CD4-positive, alpha-beta T cell treated with Interleukin-10 for 1 hour (primary cell): Measurements from ENCODE around the gene NET1.

Source experiments
- DNase-seq: peaks from one replicate; pipeline ENCODE4 v3.0.0-alpha.2; 2020

The NET1 gene

DNA sequence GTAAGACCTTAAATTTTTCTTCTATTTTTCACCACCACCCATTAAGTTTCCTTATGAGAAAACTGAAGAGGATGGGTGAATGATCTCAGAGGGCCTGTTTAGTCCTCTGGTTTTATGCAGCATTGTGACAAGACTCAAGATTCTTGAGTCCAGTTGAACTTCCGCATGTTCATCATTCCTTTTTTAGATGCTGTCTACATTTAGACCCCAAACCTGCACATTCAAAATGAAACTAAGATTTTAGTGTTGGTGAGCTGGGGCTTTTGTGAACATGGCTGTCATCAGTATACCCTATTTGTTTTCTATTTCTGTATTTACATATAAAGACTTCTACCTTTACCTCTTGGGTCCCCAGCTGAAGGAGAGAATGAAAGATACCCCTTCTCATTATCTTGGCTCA lies 31.1 kb downstream of the NET1 start:
- no peak for DNase-seq

DNA sequence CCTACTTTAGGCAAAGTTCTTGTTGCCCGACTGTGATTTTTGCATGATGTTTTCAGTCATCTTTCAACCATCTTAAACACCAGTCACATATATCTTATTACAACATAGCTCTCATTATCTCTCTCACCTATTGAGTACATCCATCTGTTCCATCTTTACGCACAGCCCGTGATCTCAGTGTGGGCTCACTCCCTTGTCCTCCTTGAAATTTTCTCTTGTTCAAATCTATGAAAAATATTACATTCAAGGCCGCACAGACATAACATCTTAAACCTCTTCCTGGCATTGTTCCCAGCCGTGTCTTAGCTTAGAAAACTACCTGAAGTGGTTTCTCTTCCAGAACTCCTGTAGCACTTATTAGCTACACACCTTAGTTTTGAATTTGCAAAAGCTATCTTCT lies 32.6 kb downstream of the NET1 start:
- DNase-seq: no peak

DNA sequence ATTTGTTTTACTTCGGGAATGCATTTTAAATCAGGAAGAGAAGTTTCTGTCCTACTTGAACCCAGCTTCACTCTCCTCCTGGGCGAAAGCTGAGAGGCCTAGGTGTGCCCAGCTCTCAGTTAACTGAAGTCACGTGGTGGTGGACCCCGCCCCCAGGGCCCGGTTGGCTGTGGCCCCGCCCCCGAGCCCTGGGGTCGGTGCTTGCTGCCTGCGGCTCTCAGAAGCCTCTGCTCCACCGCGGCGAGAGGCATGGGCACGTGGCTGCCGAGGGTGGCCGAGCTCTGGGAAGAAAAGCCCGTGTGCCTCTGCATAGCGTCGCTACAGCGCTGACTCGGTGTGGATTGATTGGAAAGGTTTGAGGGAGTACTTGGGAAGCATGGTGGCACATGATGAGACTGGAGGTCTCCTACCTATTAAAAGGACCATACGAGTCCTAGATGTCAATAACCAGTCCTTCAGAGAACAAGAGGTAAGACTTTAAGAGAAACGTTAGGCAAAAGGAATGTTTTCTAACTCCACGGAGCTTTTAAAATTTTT lies 34.1 kb downstream of the NET1 start:
- peak; percentile 74 for DNase-seq

GRCh38 chr10:5447056-5447455 lies 34.7 kb downstream of the NET1 start:
- DNase-seq: no peak

DNA sequence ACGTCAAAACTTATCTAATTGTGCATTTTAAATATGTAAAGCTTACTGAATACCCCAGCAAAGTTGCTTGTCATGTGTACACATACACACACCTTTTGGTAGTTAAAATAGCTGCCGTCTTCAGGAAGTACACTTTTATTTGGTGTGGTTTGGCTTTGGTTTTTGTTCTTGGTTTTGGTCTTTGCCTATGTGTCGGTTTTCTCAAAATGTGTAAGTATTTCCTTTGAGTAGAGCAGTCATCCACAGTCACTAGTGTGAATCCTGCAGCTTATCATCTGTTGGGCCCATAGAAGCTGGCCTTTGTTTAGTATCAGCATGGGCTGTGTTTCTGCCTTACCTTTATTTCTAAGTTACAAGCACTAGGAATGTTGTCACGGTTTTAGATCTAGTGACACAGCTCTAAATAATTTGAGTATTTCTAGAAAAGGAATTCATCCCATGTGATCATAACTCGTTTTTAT lies 35.3 kb downstream of the NET1 start:
- peak; percentile 48 for DNase-seq

GRCh38 chr10:5448333-5449001 lies 36.1 kb downstream of the NET1 start:
- DNase-seq: no peak

DNA sequence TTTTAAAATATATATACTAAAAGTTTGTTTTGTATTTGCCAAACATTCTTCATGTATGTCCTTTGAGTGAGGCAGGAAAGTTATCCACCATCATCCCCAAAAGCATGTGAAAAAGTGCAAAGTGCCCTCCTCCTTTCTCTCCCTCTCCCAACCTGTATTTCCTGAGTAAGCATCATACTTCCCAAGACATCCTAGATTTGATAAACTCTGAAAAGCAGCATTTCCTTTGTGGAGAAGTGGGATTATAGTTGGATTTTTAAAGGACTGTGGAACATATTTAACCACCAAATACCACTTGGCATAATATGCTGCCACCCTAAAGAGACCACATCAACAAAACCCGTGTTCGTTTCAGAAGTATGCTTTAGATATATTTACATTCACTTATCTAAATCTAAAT lies 36.9 kb downstream of the NET1 start:
- no peak for DNase-seq

DNA sequence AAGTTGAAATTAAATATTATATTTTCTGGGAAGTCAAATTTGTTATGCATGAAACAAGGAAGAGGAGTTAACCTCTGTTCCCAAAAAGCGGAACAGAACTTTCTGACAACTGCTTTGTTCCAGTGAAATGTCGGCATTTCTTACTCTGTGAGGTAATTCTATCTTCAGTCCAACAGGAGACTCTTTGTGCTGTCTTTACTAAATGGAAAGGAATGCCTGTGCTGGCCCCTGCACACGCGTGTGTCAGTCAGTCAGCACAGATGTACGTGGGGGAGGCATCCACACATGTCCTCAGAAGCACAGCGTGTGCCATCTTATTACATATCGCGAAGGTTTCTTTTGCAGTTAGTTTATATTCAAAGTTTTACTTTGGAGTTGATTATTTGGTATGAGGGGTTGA lies 37.5 kb downstream of the NET1 start:
- DNase-seq: no peak

DNA sequence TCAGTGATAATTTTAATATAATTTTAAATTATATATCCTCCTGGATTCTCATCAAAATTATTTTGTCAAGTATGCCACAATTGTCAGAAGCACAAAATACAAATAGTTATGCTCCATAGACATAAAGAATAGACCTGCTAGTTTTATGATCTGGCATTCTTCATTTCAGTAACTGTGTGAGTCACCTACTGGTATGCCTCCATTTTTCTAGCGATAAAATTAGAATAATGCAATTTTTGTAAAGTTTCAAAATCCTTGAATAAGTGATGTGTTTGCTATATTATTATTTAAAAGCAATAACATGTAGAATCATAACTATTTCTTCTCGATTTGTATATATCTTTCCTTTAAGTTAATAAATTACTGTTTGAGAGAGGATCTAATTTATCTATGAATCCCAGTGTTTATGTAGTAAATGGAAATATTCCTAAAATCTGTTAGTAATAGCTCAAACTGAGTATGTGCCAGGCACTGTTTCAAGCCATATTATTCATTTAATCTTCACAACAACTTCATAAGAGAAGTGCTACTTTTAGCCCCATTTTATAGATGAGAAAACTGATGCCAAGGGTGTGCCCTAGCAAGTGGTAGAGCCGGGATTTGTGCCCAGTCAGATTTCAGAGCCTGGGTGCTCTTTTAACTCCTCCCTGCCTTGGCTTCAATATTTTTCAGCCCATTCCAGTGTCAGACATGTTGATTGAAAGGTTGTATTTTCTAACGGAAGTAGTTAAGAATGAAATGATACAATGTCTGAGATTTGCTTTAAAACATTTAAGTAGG lies 38.4 kb downstream of the NET1 start:
- no peak for DNase-seq

- no peak for DNase-seq
Measured at GRCh38 chr10:5453749-5454489, 41.6 kb downstream of the NET1 start.

DNA sequence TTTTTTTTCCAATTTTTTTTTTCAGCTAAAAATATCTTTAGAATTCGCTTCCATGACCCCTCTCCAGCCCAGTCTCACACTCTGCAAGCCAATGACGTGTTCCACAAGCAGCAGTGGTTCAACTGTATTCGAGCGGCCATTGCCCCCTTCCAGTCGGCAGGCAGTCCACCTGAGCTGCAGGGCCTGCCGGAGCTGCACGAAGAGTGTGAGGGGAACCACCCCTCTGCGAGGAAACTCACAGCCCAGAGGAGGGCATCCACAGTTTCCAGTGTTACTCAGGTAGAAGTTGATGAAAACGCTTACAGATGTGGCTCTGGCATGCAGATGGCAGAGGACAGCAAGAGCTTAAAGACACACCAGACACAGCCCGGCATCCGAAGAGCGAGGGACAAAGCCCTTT lies 44.2 kb downstream of the NET1 start:
- DNase-seq: no peak

DNA sequence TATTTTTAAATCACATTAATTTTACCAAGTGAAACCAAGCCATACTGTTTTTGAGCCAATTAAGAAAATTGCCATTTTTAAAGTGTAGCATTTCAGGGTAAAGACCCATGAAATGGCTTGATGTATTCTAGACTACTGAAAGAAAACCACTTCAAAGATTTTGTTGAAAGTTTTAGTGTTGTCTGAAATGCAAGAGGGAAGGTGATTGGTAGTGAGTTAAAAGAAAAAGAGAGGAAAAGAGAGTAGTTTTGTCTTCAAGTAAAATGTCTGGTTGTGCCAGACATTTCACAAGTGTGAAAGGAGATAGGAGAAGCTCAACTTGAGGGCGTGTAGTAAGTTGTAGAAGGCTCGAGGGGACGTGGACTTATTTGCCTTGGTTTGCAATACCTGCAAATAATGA lies 45.4 kb downstream of the NET1 start:
- DNase-seq: peak; percentile 14

DNA sequence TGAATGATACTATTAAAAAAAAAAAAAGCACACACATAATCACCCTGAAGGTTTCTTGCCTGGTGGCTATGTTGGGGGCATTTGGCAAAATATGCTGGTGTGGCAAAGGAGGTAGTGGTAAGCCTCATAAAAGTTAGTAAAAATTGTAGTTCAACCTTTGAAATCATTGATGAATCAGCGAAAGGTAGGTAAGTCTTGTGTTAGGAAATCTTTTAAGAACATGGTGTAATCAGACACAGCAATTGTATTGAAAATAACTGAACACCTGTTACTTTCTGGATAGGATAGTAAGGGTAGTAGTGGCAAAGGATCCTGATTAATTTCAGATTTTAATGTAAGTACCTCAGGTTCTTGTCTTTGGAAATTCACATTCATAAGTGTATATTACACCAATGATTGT lies 46.1 kb downstream of the NET1 start:
- no peak for DNase-seq

DNA sequence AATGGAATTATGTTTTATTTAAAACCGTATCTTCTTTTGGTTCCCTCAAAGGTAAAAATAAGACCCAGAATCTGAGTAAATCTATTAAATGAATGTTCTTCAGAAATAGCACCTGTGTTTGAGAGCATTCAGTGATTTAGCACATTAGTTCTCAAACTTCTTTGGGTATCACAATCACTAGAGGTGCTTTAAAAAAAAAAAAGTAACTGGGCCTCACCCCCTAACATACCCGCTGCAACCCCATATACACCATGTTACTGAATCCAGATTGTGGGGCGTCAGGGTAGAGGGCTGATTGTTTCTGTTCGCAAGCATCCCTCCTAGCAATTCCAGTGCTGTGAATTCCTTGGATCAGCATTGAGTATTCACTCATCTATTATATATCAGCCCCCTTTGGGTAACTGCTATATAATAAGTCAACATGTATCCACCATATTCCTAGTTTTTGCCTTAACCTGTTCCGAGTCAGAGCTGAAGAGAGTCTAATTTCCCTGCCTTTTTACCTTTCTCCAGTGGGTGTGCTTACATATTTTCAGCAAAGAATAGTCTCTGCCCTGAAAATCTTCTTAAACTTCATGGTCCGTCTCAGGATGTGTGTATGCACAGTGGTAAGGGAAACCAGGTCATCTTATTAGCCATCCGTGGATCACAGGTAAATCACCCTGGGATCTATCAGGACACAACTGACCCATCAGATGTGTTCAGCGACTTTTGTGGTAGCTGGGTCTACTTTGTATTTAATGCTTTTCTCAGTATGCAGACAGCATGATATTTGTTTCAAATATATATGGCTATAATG lies 46.8 kb downstream of the NET1 start:
- no peak for DNase-seq

GRCh38 chr10:5460468-5461202 lies 48.3 kb downstream of the NET1 start:
- DNase-seq: no peak

DNA sequence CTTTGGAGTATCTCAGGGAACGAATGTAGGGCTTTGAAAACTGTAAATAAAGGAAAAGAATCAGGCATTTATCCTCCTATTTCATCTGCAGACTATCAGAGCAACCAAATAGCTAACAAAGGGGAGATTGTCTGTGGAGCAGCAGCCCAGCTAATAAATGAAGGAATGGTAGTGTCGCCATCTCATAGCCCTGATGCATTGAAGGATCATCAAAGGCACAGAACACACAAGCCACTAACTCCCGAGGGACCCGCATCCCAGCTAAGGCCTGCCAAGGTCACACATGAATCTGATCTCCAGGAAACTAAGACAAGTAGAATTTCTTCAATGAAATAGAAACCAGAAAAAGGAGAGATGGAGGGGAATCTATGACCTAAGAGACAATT lies 48.8 kb downstream of the NET1 start:
- DNase-seq: no peak

DNA sequence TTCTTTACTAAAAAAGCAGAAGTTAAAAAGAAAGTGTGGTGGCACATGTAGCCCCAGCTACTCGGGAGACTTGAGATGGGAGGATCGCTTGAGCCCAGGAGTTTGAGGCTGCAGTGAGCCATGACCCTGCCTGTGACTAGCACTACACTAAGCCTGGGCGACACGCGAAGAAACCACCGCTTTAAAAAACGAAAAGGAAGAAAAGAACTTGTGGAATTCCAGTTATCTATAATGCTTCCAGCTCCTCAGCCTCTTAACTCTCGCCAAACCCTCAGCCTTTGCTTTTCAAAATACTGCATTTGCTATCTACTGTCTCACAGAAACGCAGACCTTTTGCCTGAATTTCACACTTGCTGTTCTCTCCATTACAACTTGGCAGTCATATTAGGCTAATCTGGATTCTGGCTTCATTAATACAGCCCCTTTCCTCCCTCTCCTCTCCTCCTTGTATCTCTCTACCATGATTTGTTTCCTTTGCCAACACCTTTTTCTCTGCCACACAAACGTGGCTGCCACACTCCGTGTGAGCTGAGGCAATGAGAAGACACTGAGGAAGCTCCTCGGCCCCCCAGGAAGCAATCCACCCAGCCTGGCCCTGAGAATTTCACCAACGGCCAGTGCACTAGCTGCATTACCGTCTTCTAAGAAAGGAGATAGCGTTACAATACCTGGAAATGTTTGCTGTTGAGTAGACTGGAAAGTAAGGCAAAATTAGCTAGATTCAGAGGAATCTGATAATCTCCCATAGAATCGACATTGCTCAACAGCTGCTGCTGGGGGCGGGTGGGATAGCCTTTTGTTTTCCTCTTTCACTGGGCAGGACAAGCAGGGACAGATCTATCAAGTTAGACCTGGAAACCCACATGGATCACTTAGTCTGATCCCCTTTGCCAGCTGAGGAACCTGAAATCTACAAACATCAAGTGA lies 49.8 kb downstream of the NET1 start:
- no peak for DNase-seq

DNA sequence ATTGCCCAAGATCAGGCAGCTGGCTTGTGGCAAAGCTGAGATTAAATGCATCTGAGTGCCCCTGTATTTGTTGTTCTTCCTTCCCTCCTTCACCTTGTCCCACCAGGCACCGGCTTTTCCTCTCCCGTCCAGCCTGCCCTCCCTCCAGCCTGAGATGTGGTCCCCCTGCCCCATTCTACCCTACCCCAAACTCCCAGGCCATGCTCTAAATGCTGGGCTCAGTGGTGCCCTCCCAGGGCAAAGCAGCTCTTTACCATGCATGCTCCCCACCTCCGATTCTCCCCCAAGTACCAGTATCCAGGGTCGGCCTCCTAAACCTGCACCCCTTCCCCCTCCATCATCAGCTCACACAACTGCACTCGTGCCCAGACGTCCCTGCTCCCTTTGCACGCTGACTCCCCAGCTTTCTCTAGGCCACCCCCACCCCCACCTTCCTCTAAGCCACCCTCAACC lies 50.5 kb downstream of the NET1 start:
- DNase-seq: no peak

GRCh38 chr10:5464546-5464945 lies 52.2 kb downstream of the NET1 start:
- DNase-seq: no peak

DNA sequence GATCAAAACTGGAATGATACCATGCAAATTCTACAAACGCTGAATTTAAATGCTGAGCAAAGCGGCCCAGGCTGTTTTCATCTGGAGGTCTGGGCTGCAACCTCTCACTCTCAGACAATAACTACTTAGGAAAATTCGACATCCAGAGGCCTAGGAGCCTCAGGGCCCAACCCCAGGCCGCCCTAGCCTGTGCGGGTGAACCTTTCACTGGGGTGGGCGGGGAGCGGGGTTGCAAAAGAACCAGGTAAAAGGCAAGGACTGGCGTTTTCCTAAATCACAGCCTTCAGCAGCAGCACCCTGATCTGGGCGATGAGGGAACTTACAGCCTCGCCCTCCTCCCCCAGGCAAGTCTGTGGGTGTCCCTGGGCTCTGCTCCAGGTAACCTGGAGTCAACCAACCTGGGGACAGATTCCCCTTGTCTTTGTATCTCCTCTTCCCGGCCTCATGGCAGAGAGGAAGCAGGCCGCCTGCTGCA lies 53.7 kb downstream of the NET1 start:
- no peak for DNase-seq
